NCI-H146 treated with DMSO at 0.1 percent for 48 hours (cell line): Measurements from ENCODE around the gene ACP4.

Experiments
- DNase-seq: peaks from one replicate; lab custom pipeline; 2025; ENCODE audit not compliant: unreplicated experiment; lab: John Stamatoyannopoulos, UW

Gene ACP4

GRCh38 chr19:50820549-50821247 is 30.5 kb downstream of the ACP4 start:
- DNase-seq: no peak

- DNase-seq: no peak
Measured at GRCh38 chr19:50821248-50821612, 31.0 kb downstream of the ACP4 start.

DNA sequence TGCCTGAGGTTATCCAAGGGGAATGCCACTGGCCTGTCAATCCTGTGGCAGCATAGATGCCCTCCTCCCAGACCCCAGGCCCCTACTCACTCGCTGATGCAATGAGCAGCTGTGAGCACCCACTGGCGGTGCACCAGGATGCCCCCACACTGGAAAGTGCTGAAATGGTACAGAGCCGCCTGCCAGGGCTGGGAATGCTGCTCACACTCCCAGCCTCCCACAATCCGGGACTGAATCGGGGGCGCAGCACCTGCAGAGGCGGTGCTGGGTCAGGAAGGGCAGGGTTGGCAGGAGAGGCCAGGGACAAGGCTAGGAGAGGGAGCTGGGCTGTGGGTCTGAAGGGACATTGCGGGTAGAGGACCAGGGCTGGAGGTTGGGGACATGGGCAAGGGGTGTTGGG is 31.4 kb downstream of the ACP4 start:
- no peak for DNase-seq

- no peak for DNase-seq
Measured at GRCh38 chr19:50822661-50823208, 32.5 kb downstream of the ACP4 start.

- no peak for DNase-seq
Measured at GRCh38 chr19:50823389-50824042, 33.3 kb downstream of the ACP4 start, which contains the start of gene KLK1. KLK1 (minus strand) TSS chr19:50823787; CDS start chr19:50823748, 39 bp downstream.

GRCh38 chr19:50826492-50827240 is 36.5 kb downstream of the ACP4 start:
- DNase-seq: no peak

DNA sequence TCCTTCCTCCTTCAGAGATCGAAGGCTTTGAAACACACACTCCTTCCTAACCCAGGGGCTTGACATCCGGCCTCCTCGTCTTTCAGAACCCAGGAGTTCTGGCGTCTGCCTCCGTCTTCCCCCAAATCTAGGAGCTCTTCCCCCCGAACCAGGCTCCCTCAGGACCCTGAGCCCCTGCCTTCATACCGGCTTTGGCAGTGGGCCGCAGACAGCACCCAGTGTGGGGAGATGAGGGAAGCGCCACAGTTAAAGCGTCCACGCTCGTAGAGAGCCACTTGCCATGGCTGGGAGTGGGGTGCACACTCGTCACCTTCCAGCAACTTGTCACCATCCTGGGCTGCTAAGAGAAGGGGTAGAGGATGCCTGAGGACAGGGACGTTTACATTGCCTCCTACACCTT is 37.3 kb downstream of the ACP4 start:
- no peak for DNase-seq

- no peak for DNase-seq
Measured at GRCh38 chr19:50829801-50830200, 39.6 kb downstream of the ACP4 start.

- DNase-seq: peak; percentile 32
Measured at GRCh38 chr19:50830266-50831025, 40.2 kb downstream of the ACP4 start.

- DNase-seq: no peak
Measured at GRCh38 chr19:50831026-50831396, 40.8 kb downstream of the ACP4 start.

GRCh38 chr19:50832666-50833065 is 42.5 kb downstream of the ACP4 start:
- no peak for DNase-seq

DNA sequence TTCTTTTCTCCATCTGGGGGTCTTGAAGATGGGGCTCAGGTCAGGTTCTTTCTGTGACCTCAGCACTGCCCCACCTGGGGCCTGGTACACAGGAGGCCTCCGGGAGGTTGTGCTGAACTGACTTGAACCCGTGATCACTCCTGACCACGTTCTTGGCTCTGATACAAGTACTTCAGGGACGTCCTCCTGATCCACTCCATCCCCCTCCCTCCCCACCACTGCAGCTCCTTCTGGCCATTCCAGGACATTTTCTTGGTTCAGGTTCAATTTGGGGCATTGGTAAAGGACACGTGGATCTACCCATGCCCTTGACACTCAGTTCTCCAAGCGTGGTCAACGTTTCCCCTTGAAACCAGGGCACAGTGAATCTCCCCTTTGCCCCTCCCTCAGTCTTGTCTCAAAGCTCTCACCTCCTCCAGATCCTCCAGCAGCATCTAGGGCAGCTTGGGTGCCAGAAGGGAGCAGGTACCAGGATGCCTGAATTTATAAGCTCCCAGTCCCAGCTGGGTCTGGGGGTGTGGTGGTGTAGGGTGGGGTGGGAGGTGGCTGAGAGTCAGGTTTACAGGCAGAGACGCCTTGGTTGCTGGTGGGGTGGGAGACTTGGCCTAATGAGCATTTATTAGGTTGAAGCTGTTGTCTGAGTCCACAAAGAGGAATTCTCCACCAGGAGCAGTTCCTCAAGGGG is 43.0 kb downstream of the ACP4 start, which contains the start of gene KLK15:
Gene KLK15, minus strand, starts transcription at position 458 of the 685 bp plus-strand sequence. CDS start 2,082 bp downstream, outside the sequence.
- DNase-seq: no peak

DNA sequence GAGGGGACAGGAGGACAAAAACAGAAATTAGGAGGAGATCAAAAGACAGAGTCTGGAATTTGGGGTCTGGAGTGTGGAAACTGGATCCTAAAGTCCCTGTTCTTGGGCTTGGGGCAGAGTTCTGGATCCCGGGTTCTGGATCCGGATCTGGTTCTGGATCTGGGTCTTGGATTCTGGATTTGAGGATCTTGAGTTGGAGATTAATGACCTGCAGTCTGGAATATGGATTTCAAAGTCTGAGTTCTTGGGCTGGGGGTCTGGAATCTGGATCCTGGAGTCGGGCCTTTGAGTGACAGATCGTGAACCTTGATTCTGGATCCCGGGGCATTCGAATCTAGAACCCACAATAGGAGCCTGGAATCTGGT is 43.6 kb downstream of the ACP4 start:
- DNase-seq: no peak

- DNase-seq: peak; percentile 39
Measured at GRCh38 chr19:50835103-50835784, 45.0 kb downstream of the ACP4 start.

DNA sequence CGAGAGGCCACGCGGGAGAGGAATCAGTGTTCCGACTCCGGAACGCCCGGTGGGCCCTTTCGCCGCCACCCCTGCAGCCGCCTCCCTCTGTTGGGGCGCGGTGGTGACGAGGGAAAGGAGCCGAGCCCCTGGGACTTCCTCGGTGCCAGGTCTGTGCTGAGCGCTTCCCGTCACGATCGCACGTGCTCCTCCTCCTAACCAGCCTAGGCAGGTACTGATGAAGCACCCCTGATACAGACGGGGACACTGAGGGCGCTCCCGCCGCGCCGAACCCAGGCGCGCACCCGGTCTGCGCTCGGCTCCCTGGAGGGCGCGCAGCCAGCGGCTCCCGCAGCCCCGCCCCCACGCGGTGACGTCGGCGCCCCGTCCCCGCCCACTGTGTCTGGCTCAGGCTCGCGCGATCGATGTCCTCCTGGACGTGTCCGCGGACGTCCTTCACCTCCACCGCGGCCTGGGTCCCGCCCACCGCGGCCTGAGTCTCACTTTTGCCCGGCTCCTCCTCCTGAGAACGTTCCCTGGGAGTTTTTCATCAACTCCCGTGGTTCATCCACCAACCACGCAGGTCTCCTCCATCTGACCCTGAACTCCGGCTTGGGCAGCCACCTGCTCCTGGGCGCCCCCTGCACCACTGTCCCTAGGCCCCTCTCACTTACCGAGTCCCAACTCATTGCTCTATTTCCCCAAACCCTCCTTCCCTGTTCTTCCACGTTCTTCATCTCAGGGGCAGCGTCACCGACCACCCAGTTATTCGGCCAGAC is 45.7 kb downstream of the ACP4 start:
- peak; percentile 64 for DNase-seq

DNA sequence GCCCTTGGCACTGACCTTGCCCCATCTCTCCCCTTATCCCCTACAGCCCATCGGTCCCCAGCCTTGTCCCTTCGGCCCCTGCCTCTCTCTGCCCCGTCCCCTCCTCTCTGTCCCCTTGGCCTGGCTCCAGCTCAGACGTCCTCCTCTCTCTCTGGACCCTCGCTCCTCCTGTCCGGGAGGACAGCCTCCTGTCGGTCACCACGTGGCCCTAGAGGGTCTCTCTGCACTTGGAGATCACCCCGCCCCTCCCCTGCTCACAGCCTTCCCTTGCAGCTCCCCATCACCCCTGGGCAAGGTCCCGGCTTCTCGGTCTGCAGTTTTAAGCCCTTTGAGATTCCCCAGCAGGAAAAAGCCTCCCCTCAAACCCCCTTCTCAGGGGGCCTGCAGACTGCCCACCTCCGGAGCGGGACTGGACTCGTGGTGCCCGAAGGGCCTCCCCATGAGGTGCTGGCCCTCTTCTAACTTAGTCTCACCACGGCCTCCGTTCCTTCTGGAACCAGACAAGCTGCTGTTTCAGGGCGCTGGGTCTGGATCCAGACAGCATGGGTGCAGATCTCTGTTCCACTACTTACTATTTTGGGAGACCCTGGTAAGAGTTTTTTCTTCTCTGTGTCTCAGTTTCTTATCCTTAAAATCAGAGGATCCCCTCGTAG is 46.5 kb downstream of the ACP4 start:
- DNase-seq: no peak

DNA sequence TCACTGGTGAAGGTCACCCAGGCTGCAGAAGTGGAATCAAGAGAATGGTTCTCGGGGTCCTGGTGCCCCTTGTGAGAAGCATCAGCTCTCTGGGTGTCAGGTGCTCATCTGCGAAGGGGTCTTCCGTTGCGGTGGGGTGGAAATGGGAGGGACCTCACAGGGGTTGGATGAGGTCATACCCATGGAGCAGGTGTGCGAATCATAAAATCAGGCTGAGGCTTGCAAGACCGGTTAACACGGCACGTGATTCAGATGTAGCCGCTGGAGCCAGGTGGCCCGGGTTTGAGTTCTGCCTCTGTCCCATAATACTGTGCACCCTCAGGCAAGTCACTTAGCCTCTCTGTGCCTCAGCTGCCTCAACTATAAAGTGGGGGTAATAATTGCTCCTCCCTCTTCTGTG is 47.1 kb downstream of the ACP4 start:
- DNase-seq: no peak

DNA sequence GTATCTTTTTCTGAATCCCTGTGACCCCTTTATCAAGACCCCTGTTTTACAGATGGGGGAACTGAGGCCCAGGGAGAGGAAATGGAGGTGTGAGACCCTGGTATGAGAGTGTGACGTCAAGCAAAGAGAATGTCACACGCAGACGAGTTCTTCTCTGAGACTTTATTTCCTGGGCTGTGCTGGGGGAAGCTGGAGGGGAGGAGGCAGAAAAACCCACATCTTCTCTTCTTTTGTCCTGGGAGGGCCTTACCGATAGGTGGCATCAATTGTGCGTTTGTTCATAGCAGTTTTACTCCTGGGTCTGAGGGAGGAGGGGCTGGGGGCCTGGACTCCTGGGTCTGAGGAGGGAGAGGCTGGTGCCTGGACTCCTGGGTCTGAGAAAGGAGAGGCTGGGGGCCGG is 48.0 kb downstream of the ACP4 start:
- no peak for DNase-seq
